GM23248 (cell line): ENCODE measurements around the gene TTC13. TPM values are rescaled to one million over a fixed set of nuclear protein-coding genes. Genes with fewer than 3 reads are reported as not detected.

Experiments used
- DNase-seq: peaks from one replicate; pipeline ENCODE4 v3.0.0-alpha.2; 2015
- H2AFZ ChIP-seq: fragments of 200-600 bp; sonication (generic); 2 replicates; pipeline ENCODE4 v1.6.1; 2016; ENCODE audit warnings: antibody characterized with exemption
- H3F3A ChIP-seq: fragments of 200-600 bp; sonication (generic); 2 replicates; pipeline ENCODE4 v1.6.1; 2016; ENCODE audit warnings: mild to moderate bottlenecking, antibody characterized with exemption, mixed run types; ENCODE audit not compliant: insufficient read depth
- H3K27ac ChIP-seq: fragments of 200-600 bp; sonication (generic); 2 replicates; pipeline ENCODE4 v1.5.1; 2016; ENCODE audit warnings: mild to moderate bottlenecking
- H3K27me3 ChIP-seq: fragments of 200-600 bp; sonication (generic); replicated peaks from 2 replicates; pipeline ENCODE4 v1.6.1; 2016; ENCODE audit warnings: mild to moderate bottlenecking; ENCODE audit not compliant: insufficient read depth
- H3K36me3 ChIP-seq: fragments of 200-600 bp; sonication (generic); 2 replicates; pipeline ENCODE4 v1.6.1; 2016; ENCODE audit warnings: low read depth, mild to moderate bottlenecking
- H3K4me1 ChIP-seq: fragments of 200-600 bp; sonication (generic); 2 replicates; pipeline ENCODE4 v1.6.1; 2016; ENCODE audit warnings: mild to moderate bottlenecking; ENCODE audit not compliant: insufficient read depth
- H3K4me2 ChIP-seq: fragments of 200-600 bp; sonication (generic); one replicate; pipeline ENCODE4 v1.6.1; 2016; ENCODE audit warnings: mild to moderate bottlenecking; ENCODE audit not compliant: unreplicated experiment
- H3K4me3 ChIP-seq: fragments of 200-600 bp; sonication (generic); 2 replicates; pipeline ENCODE4 v1.5.1; 2016; ENCODE audit warnings: mild to moderate bottlenecking
- H3K79me2 ChIP-seq: fragments of 200-600 bp; sonication (generic); 2 replicates; pipeline ENCODE4 v1.6.1; 2016; ENCODE audit warnings: mild to moderate bottlenecking; ENCODE audit not compliant: insufficient read depth
- H3K9ac ChIP-seq: fragments of 200-600 bp; sonication (generic); 2 replicates; pipeline ENCODE4 v1.6.1; 2016; ENCODE audit warnings: mild to moderate bottlenecking
- H3K9me2 ChIP-seq: fragments of 200-600 bp; sonication (generic); 2 replicates; pipeline ENCODE4 v1.6.1; 2016; ENCODE audit warnings: mixed run types, mild to moderate bottlenecking, moderate library complexity; ENCODE audit not compliant: insufficient read depth
- H3K9me3 ChIP-seq: fragments of 200-600 bp; sonication (generic); one replicate; pipeline ENCODE4 v1.6.1; 2017; ENCODE audit warnings: low read depth
- H4K20me1 ChIP-seq: fragments of 200-600 bp; sonication (generic); 2 replicates; pipeline ENCODE4 v1.6.0; 2016; ENCODE audit not compliant: insufficient read depth
- EZH2 ChIP-seq: fragments of 200-600 bp; sonication (generic); IDR thresholded peaks from 2 replicates; pipeline ENCODE4 v1.6.1; 2018; ENCODE audit warnings: antibody characterized with exemption, mild to moderate bottlenecking; ENCODE audit not compliant: insufficient read depth, poor library complexity, severe bottlenecking
- EZH2phosphoT487 ChIP-seq: fragments of 200-600 bp; sonication (generic); IDR thresholded peaks from 2 replicates; pipeline ENCODE4 v1.6.1; 2018; ENCODE audit warnings: antibody characterized with exemption, moderate library complexity, mild to moderate bottlenecking, low read depth; ENCODE audit not compliant: insufficient read depth
- WGBS, 2 experiments: methylation state at CpG; one replicate each; pipeline ENCODE4 v1.1.6; 2015 to 2017; ENCODE audit warnings: low lambda C conversion rate in 2 of 2, low coverage in 1 of 2; ENCODE audit errors: missing lambda C conversion rate in 2 of 2; 5-methylcytosine and 5-hydroxymethylcytosine counted together
- in situ Hi-C: fragments of 300-500 bp; cut with MboI; formaldehyde crosslinking; loops from 2 replicates; pipeline ENCODE4 v1.15.0; 2020
- microRNA counts: library from miRNA; unstranded; fragments of <30 nt; microRNA quantifications from one replicate; lab custom pipeline; 2016
- polyA plus RNA-seq: library from polyadenylated mRNA; unstranded; fragments of >200 nt; fragmentation: Nextera tagmentation; extraction: Ambion mirVana; gene quantifications from 2 replicates; pipeline ENCODE4 v1.2.1, GENCODE V29; 2016
- small RNA-seq: library from RNA; depleted of rRNA; stranded (forward); fragments of <200 nt; gene quantifications from one replicate; pipeline ENCODE3, GENCODE V24; 2014; ENCODE audit warnings: low read depth, low replicate concordance
- total RNA-seq: library from RNA; depleted of rRNA; stranded (reverse); fragments of >200 nt; shearing (Covaris generic); gene quantifications from 2 replicates; pipeline ENCODE4 v1.2.3, GENCODE V29; 2014; rRNA removed

Gene TTC13
- total and polyA plus RNA-seq, 2 experiments from 2014 or later = 9.1 to 11.1 TPM

DNA sequence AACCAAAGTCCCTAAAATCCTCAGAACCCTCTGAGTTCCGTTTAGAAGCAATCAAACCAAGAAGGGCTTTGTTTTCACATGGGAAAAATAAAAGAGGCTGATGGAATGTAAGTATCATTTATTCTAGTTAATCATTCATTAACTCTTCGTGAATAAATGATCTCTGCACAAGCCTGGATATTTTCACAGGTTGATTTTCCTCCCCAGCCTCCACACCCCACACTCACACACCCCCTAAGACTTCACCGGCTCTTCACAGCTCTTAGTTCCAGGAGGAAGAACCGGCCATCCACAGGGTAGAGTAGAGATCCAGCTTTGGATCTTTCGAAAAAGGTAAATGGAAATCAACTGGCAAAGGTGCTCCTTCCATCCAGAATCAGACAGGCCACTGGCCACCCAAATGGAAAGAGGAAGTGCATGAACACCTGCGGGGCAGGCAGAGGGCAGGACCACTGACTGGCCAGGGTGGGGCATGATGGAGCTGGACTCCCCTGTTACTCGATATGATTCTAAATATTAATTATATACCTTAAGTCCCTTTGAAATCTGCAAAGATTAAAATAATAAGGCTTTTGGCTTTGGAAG lies 120.3 kb downstream of the TTC13 start:
- Histone ChIP-seq H3F3A (peaks cover 8% of the 10 kb centered on the region; the same call in 1 of the 2 replicates), H3K9me2 (no peaks in the 10 kb centered on the region), H3K27me3 (no peaks in the 10 kb centered on the region), H4K20me1 (peaks cover 23% of the 10 kb centered on the region), H3K79me2 (peaks cover 100% of the 10 kb centered on the region), H3K27ac (no peak overlapping the region), H3K4me3 (no peak overlapping the region), H3K9ac (no peak overlapping the region), H3K4me2 (no peak overlapping the region), H3K4me1 (peaks cover 39% of the 10 kb centered on the region), H3K9me3 (no peaks in the 10 kb centered on the region), H2AFZ (no peak overlapping the region), H3K36me3 (peaks cover 24% of the 10 kb centered on the region)
- TF ChIP-seq EZH2phosphoT487 (no peak), EZH2 (no peak)
- in situ Hi-C loops = no loop called here
- DNase-seq = no peak
- whole genome bisulfite sequencing, 2 experiments = 80 to 86% methylated on average over 7 of the region's 7 CpGs

DNA sequence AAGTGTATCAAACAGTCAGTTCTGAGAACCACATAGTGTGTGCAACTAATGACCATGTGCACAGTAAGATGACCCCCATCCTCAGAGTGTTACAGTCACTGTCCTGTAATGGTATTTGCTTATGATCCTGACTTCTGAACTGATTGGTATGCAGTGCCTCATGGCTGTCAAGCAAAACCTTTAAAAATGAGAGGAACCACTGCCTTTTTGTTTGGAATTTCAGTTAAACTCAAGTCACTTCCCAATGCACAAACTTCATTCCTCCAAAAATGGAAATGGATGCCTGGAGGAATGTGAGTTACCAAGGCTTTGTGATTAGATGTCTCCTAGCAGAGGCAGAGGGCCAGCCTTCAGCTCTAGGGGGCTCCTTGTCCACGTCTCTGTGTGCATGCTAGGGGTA lies 120.8 kb downstream of the TTC13 start:
- no peaks in the 10 kb centered on the region for H3K9me2 ChIP-seq
- no peak overlapping the region for H3K9ac ChIP-seq
- peak; percentile 48 for DNase-seq
- no peak overlapping the region for H3K4me2 ChIP-seq
- H3K4me1 ChIP-seq = peaks cover 34% of the 10 kb centered on the region
- in situ Hi-C loops = no loop called here
- peaks cover 100% of the 10 kb centered on the region for H3K79me2 ChIP-seq
- H3K27ac ChIP-seq = no peak overlapping the region
- TF ChIP-seq EZH2phosphoT487 = no peak
- no peak for TF ChIP-seq EZH2
- H3K36me3 ChIP-seq = peaks cover 29% of the 10 kb centered on the region
- 79 to 83% methylated on average over 1 of the region's 1 CpG for WGBS, 2 experiments
- no peaks in the 10 kb centered on the region for H3K27me3 ChIP-seq
- no peak overlapping the region for H3K4me3 ChIP-seq
- no peaks in the 10 kb centered on the region for H3K9me3 ChIP-seq
- H3F3A ChIP-seq = peaks cover 8% of the 10 kb centered on the region; the same call in 1 of the 2 replicates
- H4K20me1 ChIP-seq = peaks cover 23% of the 10 kb centered on the region
- H2AFZ ChIP-seq = no peak overlapping the region

DNA sequence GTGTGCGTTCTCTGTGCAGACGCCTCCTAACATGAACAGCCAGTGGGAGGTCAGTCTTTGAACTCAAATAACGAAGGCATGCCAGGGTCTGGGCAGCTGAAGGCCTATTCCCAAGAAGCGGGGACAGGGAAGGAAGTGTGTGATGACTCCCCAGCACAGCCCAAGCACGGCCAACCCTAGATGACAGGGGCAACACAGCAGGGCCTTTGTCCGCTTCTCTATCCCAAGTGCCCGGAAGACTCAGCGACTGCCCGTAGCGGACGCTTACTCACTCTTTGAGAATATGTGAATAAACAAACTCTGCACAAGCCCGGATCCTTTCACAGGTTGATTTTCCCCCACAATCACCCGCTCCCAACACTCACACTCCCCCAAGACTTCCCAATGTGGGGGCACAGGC lies 121.6 kb downstream of the TTC13 start:
- WGBS, 2 experiments = 93 to 97% methylated on average over 13 of the region's 13 CpGs
- Histone ChIP-seq H3K4me1 (peaks cover 26% of the 10 kb centered on the region), H3K9me3 (no peaks in the 10 kb centered on the region), H4K20me1 (peaks cover 23% of the 10 kb centered on the region), H3K79me2 (peaks cover 100% of the 10 kb centered on the region), H3K4me2 (no peak overlapping the region), H3K36me3 (peaks cover 37% of the 10 kb centered on the region), H3K4me3 (no peak overlapping the region), H2AFZ (no peak overlapping the region), H3K27me3 (no peaks in the 10 kb centered on the region), H3K9ac (no peak overlapping the region), H3K27ac (no peak overlapping the region), H3F3A (peaks cover 8% of the 10 kb centered on the region; the same call in 1 of the 2 replicates), H3K9me2 (no peaks in the 10 kb centered on the region)
- TF ChIP-seq EZH2 (no peak), EZH2phosphoT487 (no peak)
- in situ Hi-C loops = no loop called here
- no peak for DNase-seq

MicroRNAs encoded within 50 kb of the gene (microRNA counts, 767-probe panel; counts per million panel counts)
- 447 counts per million, percentile 86 among the panel's probes with 10 or more counts for microRNA hsa-miR-1182 (lab: Ali Mortazavi, UCI)

Small RNAs within 50 kb of the gene (small RNA-seq; reads per million reads assigned to genes)
- not detected for gene RN7SL837P

Other genes with a start within 250 kb of the TTC13 start
- not detected in 2 replicates for gene CAPN9, start 231.5 kb downstream of the TTC13 start, total RNA-seq
- gene CAPN9, start 231.5 kb downstream of the TTC13 start, polyA plus RNA-seq = not detected in 2 replicates
- gene C1orf198, start 110.3 kb downstream of the TTC13 start, total RNA-seq = 108 and 123 TPM in 2 replicates
- 76.2 and 79.5 TPM in 2 replicates for gene C1orf198, start 110.3 kb downstream of the TTC13 start, polyA plus RNA-seq
- gene ARV1, start 233 bp upstream of the TTC13 start, total RNA-seq = 25.0 and 30.2 TPM in 2 replicates
- 26.2 and 27.5 TPM in 2 replicates for gene ARV1, start 233 bp upstream of the TTC13 start, polyA plus RNA-seq
- gene FAM89A, start 61.4 kb upstream of the TTC13 start, total RNA-seq = 0.51 and 6.3 TPM in 2 replicates
- gene FAM89A, start 61.4 kb upstream of the TTC13 start, polyA plus RNA-seq = 2.4 and 3.1 TPM in 2 replicates
- not detected in 2 replicates for gene TRIM67, start 183.2 kb upstream of the TTC13 start, total RNA-seq
- gene TRIM67, start 183.2 kb upstream of the TTC13 start, polyA plus RNA-seq = not detected in 2 replicates